SIG-M5 treated with dmso at 0.1 percent for 504 hours (cell line): ENCODE data around the gene CUBN.

Source experiments
- DNase-seq: peaks from one replicate; lab custom pipeline; 2025; ENCODE audit not compliant: unreplicated experiment; lab: John Stamatoyannopoulos, UW

Gene CUBN

GRCh38 chr10:16890691-16891090 is 238.9 kb downstream of the CUBN start:
- DNase-seq, result no peak

GRCh38 chr10:16887565-16887964 is 242.0 kb downstream of the CUBN start:
- DNase-seq, result no peak

GRCh38 chr10:16886031-16886430 is 243.6 kb downstream of the CUBN start:
- no peak for DNase-seq

- DNase-seq, result no peak
These were observed 245.1 kb downstream of the CUBN start for GRCh38 chr10:16884497-16884896.

- DNase-seq, result no peak
These were observed 246.5 kb downstream of the CUBN start for GRCh38 chr10:16883084-16883483.

GRCh38 chr10:16870331-16870730 is 259.3 kb downstream of the CUBN start:
- no peak for DNase-seq

- DNase-seq, result no peak
These were observed 261.6 kb downstream of the CUBN start for GRCh38 chr10:16867990-16868389.

GRCh38 chr10:16867556-16867955 is 262.1 kb downstream of the CUBN start:
- no peak for DNase-seq

GRCh38 chr10:16866541-16867275 is 262.9 kb downstream of the CUBN start:
- DNase-seq, result no peak

GRCh38 chr10:16865766-16866165 is 263.8 kb downstream of the CUBN start:
- no peak for DNase-seq

GRCh38 chr10:16863766-16864165 is 265.8 kb downstream of the CUBN start:
- no peak for DNase-seq

- no peak for DNase-seq
These were observed 272.2 kb downstream of the CUBN start for GRCh38 chr10:16857419-16857818.

GRCh38 chr10:16856567-16856966 is 273.0 kb downstream of the CUBN start:
- DNase-seq, result no peak

- DNase-seq, result no peak
These were observed 273.5 kb downstream of the CUBN start for GRCh38 chr10:16856092-16856491.

GRCh38 chr10:16854623-16855022 is 275.0 kb downstream of the CUBN start:
- no peak for DNase-seq

- DNase-seq, result no peak
These were observed 275.8 kb downstream of the CUBN start for GRCh38 chr10:16853809-16854208.

GRCh38 chr10:16853201-16853600 is 276.4 kb downstream of the CUBN start:
- peak; percentile 25 for DNase-seq

- no peak for DNase-seq
These were observed 277.0 kb downstream of the CUBN start for GRCh38 chr10:16852624-16853023.

GRCh38 chr10:16848562-16849154 is 281.0 kb downstream of the CUBN start:
- no peak for DNase-seq

GRCh38 chr10:16847644-16848043 is 282.0 kb downstream of the CUBN start:
- DNase-seq, result no peak

- no peak for DNase-seq
These were observed 284.4 kb downstream of the CUBN start for GRCh38 chr10:16845248-16845647.

GRCh38 chr10:16843252-16843870 is 286.2 kb downstream of the CUBN start:
- peak; percentile 60 for DNase-seq
